ENCODE data around the gene ROPN1L.
"Not testable (repeated sequence)": the region's sequence is repeated elsewhere in the genome, so short reads cannot be mapped to it uniquely, and the experiment has no call there.

ROPN1L gene

GRCh38 chr5:10498350-10498749 is 56.7 kb downstream of the ROPN1L start:
- no peak overlapping the region for H3K4me3 ChIP-seq (ENCODE audit: low read depth, low read length)

- H3K4me3 ChIP-seq (ENCODE audit: low read depth, low read length) = no peak overlapping the region
These were observed 57.4 kb downstream of the ROPN1L start for GRCh38 chr5:10499066-10499465.

GRCh38 chr5:10499776-10500175 is 58.1 kb downstream of the ROPN1L start:
- no peak overlapping the region for H3K4me3 ChIP-seq (ENCODE audit: low read depth, low read length)

- H3K4me3 ChIP-seq (ENCODE audit: low read depth, low read length) = no peak overlapping the region
These were observed 59.0 kb downstream of the ROPN1L start for GRCh38 chr5:10500669-10501068.

- H3K4me3 ChIP-seq (ENCODE audit: low read depth, low read length) = no peak overlapping the region
These were observed 59.9 kb downstream of the ROPN1L start for GRCh38 chr5:10501554-10502075.

GRCh38 chr5:10502130-10502529 is 60.5 kb downstream of the ROPN1L start:
- no peak overlapping the region for H3K4me3 ChIP-seq (ENCODE audit: low read depth, low read length)

GRCh38 chr5:10502578-10502977 is 60.9 kb downstream of the ROPN1L start:
- no peak overlapping the region for H3K4me3 ChIP-seq (ENCODE audit: low read depth, low read length)

- no peak overlapping the region for H3K4me3 ChIP-seq (ENCODE audit: low read depth, low read length)
These were observed 61.6 kb downstream of the ROPN1L start for GRCh38 chr5:10503321-10503720.

GRCh38 chr5:10503997-10504793 is 62.5 kb downstream of the ROPN1L start:
- H3K4me3 ChIP-seq (ENCODE audit: low read depth, low read length) = no peak overlapping the region

GRCh38 chr5:10505517-10506095 is 63.9 kb downstream of the ROPN1L start:
- no peak overlapping the region for H3K4me3 ChIP-seq (ENCODE audit: low read depth, low read length)

GRCh38 chr5:10506535-10506934 is 64.9 kb downstream of the ROPN1L start:
- no peak overlapping the region for H3K4me3 ChIP-seq (ENCODE audit: low read depth, low read length)

- H3K4me3 ChIP-seq (ENCODE audit: low read depth, low read length) = no peak overlapping the region
These were observed 66.0 kb downstream of the ROPN1L start for GRCh38 chr5:10507575-10508096.

GRCh38 chr5:10509575-10509974 is 67.9 kb downstream of the ROPN1L start:
- no peak overlapping the region for H3K4me3 ChIP-seq (ENCODE audit: low read depth, low read length)

GRCh38 chr5:10511741-10512640 is 70.3 kb downstream of the ROPN1L start:
- no peak overlapping the region for H3K4me3 ChIP-seq (ENCODE audit: low read depth, low read length)

GRCh38 chr5:10513501-10514442 is 72.1 kb downstream of the ROPN1L start:
- H3K4me3 ChIP-seq (ENCODE audit: low read depth, low read length) = no peak overlapping the region

GRCh38 chr5:10514572-10514971 is 72.9 kb downstream of the ROPN1L start:
- not testable (repeated sequence) for H3K4me3 ChIP-seq (ENCODE audit: low read depth, low read length)

Data from iPS-11a (cell line).